ENCODE data around the gene PACS2. TPM values are rescaled to one million over a fixed set of nuclear protein-coding genes. Genes with fewer than 3 reads are reported as not detected.

Gene PACS2
- total and polyA plus RNA-seq, 2 of the 8 experiments (the other 6 are each of a cell fraction or from before 2014, with no cell fraction given): 38.0 to 62.8 TPM

DNA sequence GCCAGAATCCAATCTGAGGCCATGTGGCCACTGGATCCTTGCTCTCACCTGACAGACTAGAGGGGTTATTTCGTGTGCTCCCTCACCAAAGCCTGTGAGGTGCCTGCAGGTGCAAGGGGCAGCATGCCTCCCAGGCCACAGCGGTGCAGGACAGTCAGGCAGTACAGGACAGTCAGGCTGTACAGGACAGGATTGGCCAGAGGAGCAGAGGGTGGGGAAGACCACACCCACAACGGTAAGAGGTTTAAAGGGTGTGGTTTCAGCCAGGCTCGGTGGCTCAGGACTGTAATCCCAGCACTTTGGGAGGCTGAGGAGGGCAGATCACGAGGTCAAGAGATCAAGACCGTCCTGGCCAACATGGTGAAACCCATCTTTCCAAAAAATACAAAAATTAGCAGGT lies 10.6 kb upstream of the PACS2 start:
- H3K9ac ChIP-seq (replicated peaks in 1 of 4; ENCODE audit: extremely low read depth in 1 of 4, low read depth in 3 of 4, low read length in 3 of 4): no peak overlapping the region
- DNase-seq (ENCODE audit: low read depth in 1 of 2, low spot score in 2 of 2) (no peak), FAIRE-seq (no peak)
- peaks cover 4% of the 10 kb centered on the region; the same call in 1 of the 2 replicates for H3K23me2 ChIP-seq (ENCODE audit: low read depth, low read length)
- no peak overlapping the region for H2BK120ac ChIP-seq (replicated peaks; ENCODE audit: low read depth, low read length)
- peaks cover 0 to 11% of the 10 kb centered on the region in 2 experiments; a peak in 2 of 4 replicates for H3K79me2 ChIP-seq (ENCODE audit: control insufficient read depth in 1 of 2, insufficient read depth in 2 of 2, low read length in 2 of 2)
- 83% methylated on average over 6 of the region's 6 CpGs; no CpG with 5 or more reads in 1 of the 2 experiments for WGBS, 2 experiments (ENCODE audit: extremely low coverage in 1 of 2, insufficient coverage in 1 of 2, insufficient read length in 1 of 2, insufficient replicate concordance in 2 of 2, low coverage in 1 of 2, low lambda C conversion rate in 2 of 2, missing lambda C conversion rate in 1 of 2)
- H3K27ac ChIP-seq (ENCODE audit: low read depth, low read length): no peak overlapping the region
- peaks cover 2 to 12% (median 10%) of the 10 kb centered on the region in 4 experiments for H3K4me1 ChIP-seq (replicated peaks in 1 of 4; ENCODE audit: control insufficient read depth in 3 of 4, insufficient read depth in 4 of 4, low read length in 3 of 4)
- H3K56ac ChIP-seq (replicated peaks; ENCODE audit: insufficient read length, low read depth, low read length): no peak overlapping the region
- H2BK15ac ChIP-seq (ENCODE audit: low read length): no peak overlapping the region
- peaks cover 0 to 9% (median 6%) of the 10 kb centered on the region in 4 experiments; a peak in 4 of 7 replicates for H3K27me3 ChIP-seq (replicated peaks in 1 of 4; ENCODE audit: control insufficient read depth in 3 of 4, extremely low read depth in 1 of 4, insufficient read depth in 3 of 4, low read length in 3 of 4)
- no peak overlapping the region for H4K5ac ChIP-seq (ENCODE audit: insufficient read length, low read depth, low read length)
- no peak overlapping the region for H2AK5ac ChIP-seq (ENCODE audit: low read depth, low read length)
- H2BK20ac ChIP-seq (ENCODE audit: low read length): no peak overlapping the region
- no peak overlapping the region for H4K8ac ChIP-seq (ENCODE audit: extremely low read depth, insufficient read depth, low read length)
- no peaks in the 10 kb centered on the region for H3K9me3 ChIP-seq (ENCODE audit: insufficient read depth in 2 of 2, low read depth in 1 of 2, low read length in 1 of 2)
- no peak overlapping the region for H3K4ac ChIP-seq (replicated peaks; ENCODE audit: insufficient read length, low read depth, low read length)
- H3K79me1 ChIP-seq (ENCODE audit: low read depth, low read length): peaks cover 7% of the 10 kb centered on the region; the same call in 1 of the 2 replicates
- H4K20me1 ChIP-seq (replicated peaks in 1 of 2; ENCODE audit: control insufficient read depth in 1 of 2, insufficient read depth in 2 of 2, low read length in 2 of 2): peaks cover 3 to 10% of the 10 kb centered on the region in 2 experiments
- POLR2A ChIA-PET (ENCODE audit: partially characterized antibody): no interaction called here
- no peak for TF ChIP-seq POU5F1 (IDR thresholded peaks at IDR 0.05; ENCODE audit: low read depth, low read length)
- TF ChIP-seq ZNF274 (IDR thresholded peaks at IDR 0.05; ENCODE audit: borderline replicate concordance, extremely low read depth, low read length): no peak
- TF ChIP-seq GABPA (IDR thresholded peaks at IDR 0.05; ENCODE audit: borderline replicate concordance, insufficient read depth, low read length): no peak
- TF ChIP-seq KDM5A (IDR thresholded peaks at IDR 0.05; ENCODE audit: low read length): no peak
- no peak for TF ChIP-seq EGR1 (IDR thresholded peaks at IDR 0.05; ENCODE audit: borderline replicate concordance, low read depth, low read length)
- no peak for TF ChIP-seq SIX5 (IDR thresholded peaks at IDR 0.05; ENCODE audit: low read depth, low read length)
- TF ChIP-seq, protein P1, sequence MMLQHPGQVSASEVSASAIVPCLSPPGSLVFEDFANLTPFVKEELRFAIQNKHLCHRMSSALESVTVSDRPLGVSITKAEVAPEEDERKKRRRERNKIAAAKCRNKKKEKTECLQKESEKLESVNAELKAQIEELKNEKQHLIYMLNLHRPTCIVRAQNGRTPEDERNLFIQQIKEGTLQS (IDR thresholded peaks at IDR 0.05; ENCODE audit: insufficient read depth, low read depth, low read length): no peak
- no peak for TF ChIP-seq MAFK (IDR thresholded peaks at IDR 0.05; ENCODE audit: low read depth, low read length)
- TF ChIP-seq SAP30 (IDR thresholded peaks at IDR 0.05; ENCODE audit: insufficient read depth, insufficient replicate concordance, low read length): no peak
- no peak for TF ChIP-seq NANOG (IDR thresholded peaks at IDR 0.05; ENCODE audit: insufficient read depth, low read depth, low read length, poor library complexity, severe bottlenecking)
- TF ChIP-seq BACH1 (IDR thresholded peaks at IDR 0.05; ENCODE audit: low read length): no peak
- no peak overlapping the region for H2BK12ac ChIP-seq (ENCODE audit: low read depth, low read length)
- H4K91ac ChIP-seq (replicated peaks; ENCODE audit: insufficient read length, low read length): no peak overlapping the region
- H2AFZ ChIP-seq (ENCODE audit: low read length): no peak overlapping the region
- H3K4me3 ChIP-seq (ENCODE audit: extremely low read depth in 1 of 4, insufficient read depth in 2 of 4, low read depth in 3 of 4, low read length in 4 of 4): no peak overlapping the region
- H3K4me2 ChIP-seq (ENCODE audit: insufficient read depth in 1 of 2, low read depth in 2 of 2, low read length in 2 of 2): no peak overlapping the region
- H2BK5ac ChIP-seq (ENCODE audit: low read depth, low read length): no peak overlapping the region
- no peak overlapping the region for H3K23ac ChIP-seq (ENCODE audit: insufficient read length)
- no peaks in the 10 kb centered on the region for H3K36me3 ChIP-seq (ENCODE audit: control insufficient read depth in 2 of 4, insufficient read depth in 4 of 4, low read length in 3 of 4)
- no peak overlapping the region for H3K18ac ChIP-seq (ENCODE audit: extremely low read depth, low read length)
- CTCF ChIA-PET (ENCODE audit: partially characterized antibody): interaction anchor here (1.0 to 1.9 kb wide), 2 partner anchors 31 to 100 kb away, joined by 3 to 8 read pairs; no protein-coding TSS in a partner anchor
- no peak overlapping the region for H3K14ac ChIP-seq (ENCODE audit: insufficient read length)

Measured in H1 (cell line).